ACHN (cell line): Measurements from ENCODE around the gene JMJD7.

Experiments
- DNase-seq: peaks from one replicate; pipeline ENCODE4 v3.0.0-alpha.2; 2015
- in situ Hi-C: cut with HindIII; loops from 2 replicates; pipeline ENCODE4 v1.10.0; 2017; ENCODE audit warnings: low sequenced_read_pairs, low pct_ligation_motif_present, low pct_unique_long_range_greater_than_20kb

Gene JMJD7

GRCh38 chr15:41885841-41886240 is 57.9 kb downstream of the JMJD7 start:
- in situ Hi-C loops = no loop called here
- no peak for DNase-seq

- in situ Hi-C loops = no loop called here
- DNase-seq = no peak
These were observed 58.8 kb downstream of the JMJD7 start for GRCh38 chr15:41886741-41887140.

- DNase-seq = no peak
- in situ Hi-C loops = no loop called here
These were observed 59.3 kb downstream of the JMJD7 start for GRCh38 chr15:41887161-41887560.
